Hepatocyte (in vitro differentiated cells): ENCODE data around the gene NFKB2. TPM values are rescaled to one million over a fixed set of nuclear protein-coding genes. Genes with fewer than 3 reads are reported as not detected.

Experiments
- DNase-seq: peaks from one replicate; pipeline ENCODE4 v3.0.0-alpha.2; 2016; ENCODE audit warnings: low spot score
- H2AFZ ChIP-seq: fragments of 200-600 bp; sonication (generic); 2 replicates; pipeline ENCODE4 v1.6.0; 2016; ENCODE audit warnings: antibody characterized with exemption, mild to moderate bottlenecking
- H3K27ac ChIP-seq: fragments of 200-600 bp; sonication (generic); 2 replicates; pipeline ENCODE4 v1.5.1; 2016; ENCODE audit warnings: mild to moderate bottlenecking
- H3K27me3 ChIP-seq: fragments of 200-600 bp; sonication (generic); 2 replicates; pipeline ENCODE4 v1.6.1; 2016
- H3K36me3 ChIP-seq: fragments of 200-600 bp; sonication (generic); replicated peaks from 2 replicates; pipeline ENCODE4 v1.5.1; 2016; ENCODE audit warnings: low read depth; ENCODE audit not compliant: insufficient read depth
- H3K4me1 ChIP-seq: fragments of 200-600 bp; sonication (generic); 2 replicates; pipeline ENCODE4 v1.5.1; 2016; ENCODE audit warnings: mild to moderate bottlenecking, moderate library complexity; ENCODE audit not compliant: insufficient read depth
- H3K4me2 ChIP-seq: fragments of 200-600 bp; sonication (generic); 2 replicates; pipeline ENCODE4 v1.6.0; 2016
- H3K4me3 ChIP-seq: fragments of 200-600 bp; sonication (generic); 2 replicates; pipeline ENCODE4 v1.5.1; 2016; ENCODE audit warnings: mild to moderate bottlenecking
- H3K79me2 ChIP-seq: fragments of 200-600 bp; sonication (generic); 2 replicates; pipeline ENCODE4 v1.6.0; 2017; ENCODE audit warnings: mild to moderate bottlenecking
- H3K9me2 ChIP-seq: fragments of 200-600 bp; sonication (generic); replicated peaks from 2 replicates; pipeline ENCODE4 v1.6.0; 2017; ENCODE audit warnings: mild to moderate bottlenecking; ENCODE audit not compliant: insufficient read depth
- H3K9me3 ChIP-seq: fragments of 200-600 bp; sonication (generic); 2 replicates; pipeline ENCODE4 v1.5.1; 2016; ENCODE audit warnings: low read depth, mild to moderate bottlenecking
- H4K20me1 ChIP-seq: fragments of 200-600 bp; sonication (generic); 2 replicates; pipeline ENCODE4 v1.6.0; 2016; ENCODE audit warnings: mild to moderate bottlenecking; ENCODE audit not compliant: insufficient read depth, poor library complexity, severe bottlenecking
- EZH2 ChIP-seq: fragments of 200-600 bp; sonication (generic); IDR thresholded peaks from 2 replicates; pipeline ENCODE4 v1.6.1; 2016; ENCODE audit warnings: antibody characterized with exemption, mild to moderate bottlenecking, borderline replicate concordance
- EZH2phosphoT487 ChIP-seq: fragments of 200-600 bp; sonication (generic); IDR thresholded peaks from one replicate; pipeline ENCODE4 v1.6.1; 2018; ENCODE audit warnings: antibody characterized with exemption, mild to moderate bottlenecking, low read depth, moderate library complexity; ENCODE audit not compliant: unreplicated experiment, severe bottlenecking
- WGBS: methylation state at CpG from one replicate; pipeline ENCODE4 v1.1.6; 2016; ENCODE audit warnings: low lambda C conversion rate; ENCODE audit errors: missing lambda C conversion rate; 5-methylcytosine and 5-hydroxymethylcytosine counted together
- polyA plus RNA-seq: library from polyadenylated mRNA; unstranded; fragments of >200 nt; fragmentation: Nextera tagmentation; extraction: Ambion mirVana; gene quantifications from 2 replicates; pipeline ENCODE4 v1.2.1, GENCODE V29; 2016
- total RNA-seq: library from RNA; depleted of rRNA; stranded (reverse); fragments of >200 nt; gene quantifications from 2 replicates; pipeline ENCODE4 v1.2.3, GENCODE V29; 2014
- TF ChIP-seq, protein P1 (sequence below): fragments of 200-600 bp; sonication (generic); IDR thresholded peaks from 2 replicates; pipeline ENCODE4 v1.5.1; 2016; ENCODE audit warnings: antibody characterized with exemption, mild to moderate bottlenecking; ENCODE audit not compliant: poor library complexity

Gene NFKB2
- total and polyA plus RNA-seq, 2 experiments from 2014 or later = 23.2 to 27.4 TPM

DNA sequence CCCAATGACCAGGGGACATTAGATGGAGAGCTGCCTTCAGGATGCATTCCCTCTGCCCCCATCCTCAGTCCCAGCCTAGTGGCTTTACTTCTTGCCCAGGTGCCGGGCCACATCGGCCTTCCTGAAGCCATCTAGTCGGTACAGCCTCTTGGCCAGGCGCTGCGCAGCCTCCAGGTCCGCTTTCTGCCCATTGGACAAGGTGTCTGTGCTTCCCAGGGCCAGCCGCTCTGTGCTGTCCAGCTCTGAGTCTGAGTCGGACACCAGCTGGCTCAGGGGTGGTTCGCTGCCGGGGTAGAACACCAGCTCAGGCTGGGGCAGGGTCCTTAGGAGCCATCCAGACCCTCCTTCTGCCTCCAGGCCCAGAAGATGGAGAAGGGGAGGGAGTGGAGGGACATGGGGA lies 16.8 kb downstream of the NFKB2 start:
- Histone ChIP-seq H3K27ac (no peak overlapping the region), H3K36me3 (no peaks in the 10 kb centered on the region), H3K9me2 (no peaks in the 10 kb centered on the region), H3K4me3 (no peak overlapping the region), H3K9me3 (no peaks in the 10 kb centered on the region), H3K27me3 (peaks cover 38% of the 10 kb centered on the region), H3K79me2 (no peaks in the 10 kb centered on the region), H3K4me1 (peaks cover 11% of the 10 kb centered on the region), H4K20me1 (no peaks in the 10 kb centered on the region), H2AFZ (no peak overlapping the region), H3K4me2 (no peak overlapping the region)
- no peak for DNase-seq
- 91% methylated on average over 10 of the region's 10 CpGs for WGBS
- TF ChIP-seq EZH2 (no peak), EZH2phosphoT487 (no peak)
- TF ChIP-seq, protein P1, sequence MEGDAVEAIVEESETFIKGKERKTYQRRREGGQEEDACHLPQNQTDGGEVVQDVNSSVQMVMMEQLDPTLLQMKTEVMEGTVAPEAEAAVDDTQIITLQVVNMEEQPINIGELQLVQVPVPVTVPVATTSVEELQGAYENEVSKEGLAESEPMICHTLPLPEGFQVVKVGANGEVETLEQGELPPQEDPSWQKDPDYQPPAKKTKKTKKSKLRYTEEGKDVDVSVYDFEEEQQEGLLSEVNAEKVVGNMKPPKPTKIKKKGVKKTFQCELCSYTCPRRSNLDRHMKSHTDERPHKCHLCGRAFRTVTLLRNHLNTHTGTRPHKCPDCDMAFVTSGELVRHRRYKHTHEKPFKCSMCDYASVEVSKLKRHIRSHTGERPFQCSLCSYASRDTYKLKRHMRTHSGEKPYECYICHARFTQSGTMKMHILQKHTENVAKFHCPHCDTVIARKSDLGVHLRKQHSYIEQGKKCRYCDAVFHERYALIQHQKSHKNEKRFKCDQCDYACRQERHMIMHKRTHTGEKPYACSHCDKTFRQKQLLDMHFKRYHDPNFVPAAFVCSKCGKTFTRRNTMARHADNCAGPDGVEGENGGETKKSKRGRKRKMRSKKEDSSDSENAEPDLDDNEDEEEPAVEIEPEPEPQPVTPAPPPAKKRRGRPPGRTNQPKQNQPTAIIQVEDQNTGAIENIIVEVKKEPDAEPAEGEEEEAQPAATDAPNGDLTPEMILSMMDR = no peak

DNA sequence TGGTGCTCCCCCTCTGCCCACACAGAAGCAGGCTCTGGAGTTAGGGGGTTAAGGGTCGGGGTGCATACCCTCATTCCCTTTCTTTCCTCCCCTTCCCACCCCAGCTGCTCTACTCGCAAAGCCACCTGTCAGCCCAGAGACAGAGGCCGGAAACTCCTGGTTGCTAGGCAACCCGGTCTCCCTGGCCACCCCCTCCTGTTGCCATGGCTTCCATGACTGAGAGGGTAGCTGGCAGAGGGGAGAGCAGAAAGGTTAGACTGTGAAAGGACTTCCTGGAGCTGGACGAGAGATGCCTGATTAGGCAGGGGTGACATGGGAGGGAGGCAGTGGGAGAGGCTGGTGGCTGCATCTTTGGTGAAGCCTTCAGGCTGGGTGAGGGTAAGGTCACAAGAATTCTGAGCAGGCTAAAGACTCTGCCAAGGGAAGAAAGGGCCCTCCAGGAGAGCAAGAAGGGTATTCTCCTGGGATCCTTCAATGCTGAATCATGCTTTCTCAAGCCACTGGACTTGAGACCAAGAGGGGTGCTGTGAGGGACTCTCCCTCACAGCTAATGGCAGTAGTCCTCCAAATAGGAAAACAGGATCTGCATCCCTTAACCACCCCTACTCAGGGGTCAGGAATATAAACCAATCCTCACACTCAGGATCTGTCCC lies 17.7 kb downstream of the NFKB2 start:
- no peaks in the 10 kb centered on the region for H3K9me2 ChIP-seq
- no peak overlapping the region for H3K4me2 ChIP-seq
- H3K4me1 ChIP-seq = peaks cover 11% of the 10 kb centered on the region
- no peaks in the 10 kb centered on the region for H3K79me2 ChIP-seq
- no peak overlapping the region for H2AFZ ChIP-seq
- H3K9me3 ChIP-seq = no peaks in the 10 kb centered on the region
- H3K27ac ChIP-seq = no peak overlapping the region
- H3K36me3 ChIP-seq = no peaks in the 10 kb centered on the region
- no peak for DNase-seq
- WGBS = 54% methylated on average over 5 of the region's 5 CpGs
- H3K27me3 ChIP-seq = peaks cover 36% of the 10 kb centered on the region
- no peak overlapping the region for H3K4me3 ChIP-seq
- no peaks in the 10 kb centered on the region for H4K20me1 ChIP-seq
- TF ChIP-seq EZH2phosphoT487 = no peak
- TF ChIP-seq, protein P1 = no peak
- TF ChIP-seq EZH2 = no peak

DNA sequence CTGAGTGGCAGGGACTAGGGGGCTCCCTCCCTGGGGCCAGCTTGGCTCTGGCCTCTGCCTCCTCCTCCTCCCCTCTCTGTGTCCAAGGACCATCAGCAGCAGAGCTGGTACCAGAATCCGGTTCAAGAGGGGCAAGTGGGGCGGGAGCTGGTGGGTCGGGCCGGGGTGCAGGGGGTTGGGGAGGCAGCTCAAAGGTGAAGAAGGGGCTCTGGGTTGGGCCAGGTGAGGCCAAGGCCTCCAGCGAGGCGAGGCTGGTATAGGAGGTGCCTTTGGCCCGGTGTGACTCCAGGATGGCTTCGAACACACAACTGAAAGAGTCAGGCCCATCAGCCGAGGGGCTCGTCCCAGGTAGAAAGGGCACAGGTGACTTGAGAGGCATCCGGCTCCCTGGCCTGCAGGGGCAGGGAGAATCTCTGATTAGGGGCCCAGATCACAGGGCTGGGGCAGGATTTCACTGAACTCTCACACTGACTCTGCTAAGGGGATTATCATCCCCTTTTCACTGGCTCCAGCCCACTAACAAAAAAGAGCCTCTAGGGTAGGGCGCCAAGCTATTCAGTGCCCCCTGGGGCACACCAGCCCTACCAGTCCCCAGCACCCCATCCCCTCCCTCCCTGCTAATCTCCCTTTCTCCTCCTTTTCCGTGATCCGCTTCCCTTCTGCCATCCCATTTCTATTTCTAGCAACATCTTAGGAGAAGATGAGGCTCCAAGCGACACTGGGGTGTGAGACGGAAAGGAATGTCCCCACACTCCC lies 18.5 kb downstream of the NFKB2 start:
- H3K36me3 ChIP-seq = no peaks in the 10 kb centered on the region
- TF ChIP-seq, protein P1 = no peak
- no peak for TF ChIP-seq EZH2phosphoT487
- H3K4me2 ChIP-seq = no peak overlapping the region
- no peaks in the 10 kb centered on the region for H3K79me2 ChIP-seq
- WGBS = 83% methylated on average over 13 of the region's 16 CpGs
- no peak overlapping the region for H3K27ac ChIP-seq
- H4K20me1 ChIP-seq = no peaks in the 10 kb centered on the region
- H3K4me3 ChIP-seq = no peak overlapping the region
- peaks cover 36% of the 10 kb centered on the region for H3K27me3 ChIP-seq
- H3K9me2 ChIP-seq = no peaks in the 10 kb centered on the region
- H3K4me1 ChIP-seq = peaks cover 8% of the 10 kb centered on the region
- H3K9me3 ChIP-seq = no peaks in the 10 kb centered on the region
- no peak for DNase-seq
- no peak overlapping the region for H2AFZ ChIP-seq
